Ovary (tissue), 9 donors: ENCODE measurements around the gene IGFBP6. TPM values are rescaled to one million over a fixed set of nuclear protein-coding genes. Genes with fewer than 3 reads are reported as not detected.

Source experiments
- DNase-seq, 5 donors: peaks; one replicate each; pipeline ENCODE4 v3.0.0-alpha.2; 2019 to 2020
- H3K27ac ChIP-seq, 2 donors: fragments of 200-600 bp; one replicate each; pipeline versions ENCODE4 v1.5.1 to v1.8.0; 2019 to 2022
- H3K27me3 ChIP-seq: fragments of 200-600 bp; one replicate; pipeline ENCODE4 v1.8.0; 2022
- H3K36me3 ChIP-seq: fragments of 200-600 bp; sonication (generic); one replicate; pipeline ENCODE4 v1.5.1; 2019
- H3K4me1 ChIP-seq: one replicate; pipeline ENCODE4 v1.8.1; 2013; ENCODE audit warnings: mild to moderate bottlenecking, moderate library complexity; ENCODE audit not compliant: insufficient read depth
- H3K4me3 ChIP-seq: fragments of 200-600 bp; sonication (generic); one replicate; pipeline ENCODE4 v1.5.1; 2017
- H3K9me3 ChIP-seq, 2 donors: fragments of 200-600 bp in 1 of 2; sonication (generic) in 1 of 2; one replicate each; pipeline versions ENCODE4 v1.5.1 to v1.8.1; 2013 to 2019; ENCODE audit warnings: mild to moderate bottlenecking in 1 of 2, moderate library complexity in 1 of 2
- CTCF ChIP-seq, 3 donors: fragments of 450-650 bp in 2 of 3; fragments of 200-600 bp in 1 of 3; IDR thresholded peaks; one replicate each; pipeline versions ENCODE4 v1.5.1 to v1.8.0; 2016 to 2022; ENCODE audit warnings: antibody characterized with exemption in 3 of 3, mild to moderate bottlenecking in 1 of 3
- EP300 ChIP-seq: sonication (generic); formaldehyde crosslinking; IDR thresholded peaks from one replicate; pipeline ENCODE4 v1.6.1; 2017; ENCODE audit warnings: antibody characterized with exemption
- POLR2A ChIP-seq: fragments of 450-650 bp; IDR thresholded peaks from one replicate; pipeline ENCODE4 v1.6.1; 2017; ENCODE audit warnings: antibody characterized with exemption, mild to moderate bottlenecking, moderate library complexity
- WGBS, 3 donors: extraction: QIAGEN DNeasy Blood & Tissue Kit in 1 of 3; methylation state at CpG; one replicate each; pipeline versions ENCODE4 v1.1.5 to v1.1.7; 2013 to 2017; 5-methylcytosine and 5-hydroxymethylcytosine counted together
- intact Hi-C, 4 donors: fragments of 100-400 bp; cut with DNase I; formaldehyde crosslinking; loops; one replicate each; pipeline versions ENCODE4 v1.11.0 to v1.15.1; 2022 to 2023
- polyA plus RNA-seq, 2 donors: library from polyadenylated mRNA; stranded (reverse); fragments of 200-250 nt in 1 of 2; fragments of 350-450 nt in 1 of 2; fragmentation: Illumina TruSeq in 1 of 2; extraction: RNeasy Lipid Tissue Mini Kit (QIAGEN cat#74804) in 1 of 2; gene quantifications; one replicate each; pipeline ENCODE4 v1.2.3, GENCODE V29; 2013 to 2014
- total RNA-seq, 7 donors: library from RNA; depleted of rRNA in 2 of 7; stranded (reverse); fragments of >200 nt in 2 of 7; fragmentation: NEBNext Ultra II Directional in 3 of 7; extraction: Animal tissue kit (Norgen Biotek cat#: 25700) in 3 of 7; gene quantifications; one replicate each; pipeline versions ENCODE4 v1.1.0 to v1.2.4, GENCODE V29; 2016 to 2023
- donor health status: DM: no; HTN: no; CAD: no; lungs with moderate emphysema.
- donor health status: DM: no; HTN: no; CAD: no.
- donor health status: Bipolar disorder and iron deficiency.
- donor health status: DM: yes; HTN: yes; CAD: no.
- donor health status: DM: no; HTN: no; CAD: no.
- donor health status: DM: yes; HTN: yes; CAD: no.

The IGFBP6 gene
- total and polyA plus RNA-seq, 9 donors, result 78.9 to 685 (median 171) TPM

DNA sequence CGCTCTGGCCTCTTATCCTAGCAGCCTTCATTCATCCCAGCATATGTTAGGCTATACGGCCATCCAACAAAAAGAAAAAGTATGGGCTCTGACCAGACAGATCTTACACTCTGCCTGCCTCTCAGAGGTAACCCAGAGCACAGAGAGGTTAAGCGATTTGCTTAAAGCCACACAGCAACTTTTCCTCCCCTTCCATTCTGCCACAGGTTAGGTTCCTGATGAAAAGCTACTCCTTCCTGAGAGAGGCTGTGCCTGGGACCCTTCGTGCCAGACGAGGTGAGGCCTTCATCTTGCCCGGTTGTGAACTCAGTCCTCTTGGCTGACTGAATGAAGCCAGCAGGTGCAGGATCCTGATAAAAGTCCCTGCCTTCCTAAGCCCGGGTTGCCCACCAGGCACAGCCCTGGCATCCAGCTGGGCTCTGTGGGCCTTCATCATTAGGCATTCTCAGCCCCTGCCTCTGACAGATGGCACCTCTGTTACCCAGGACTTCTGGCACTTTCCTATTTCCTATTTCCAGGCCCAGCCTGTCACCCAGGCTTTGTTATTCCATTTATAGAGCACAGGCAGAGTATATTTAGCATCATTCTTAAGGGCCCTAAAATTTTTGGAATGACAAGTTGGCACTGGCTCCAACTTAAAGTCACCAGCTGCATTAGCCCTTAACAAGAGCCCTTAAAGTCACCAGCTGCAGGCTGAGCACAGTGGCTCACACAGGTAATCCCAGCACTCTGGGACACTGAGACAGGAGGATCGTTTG, 18.6 kb downstream of the IGFBP6 start:
- no peak overlapping the region for H3K4me3 ChIP-seq
- intact Hi-C loops, result no loop called here
- no peaks in the 10 kb centered on the region for H3K4me1 ChIP-seq
- WGBS, 3 donors, result 84 to 89% (median 89%) methylated on average over 8 of the region's 8 CpGs
- H3K36me3 ChIP-seq, result no peaks in the 10 kb centered on the region
- no peak overlapping the region for H3K27ac ChIP-seq
- TF ChIP-seq CTCF (IDR thresholded peaks at IDR 0.05) (no peak), POLR2A (no peak), EP300 (no peak)
- H3K27me3 ChIP-seq, result no peaks in the 10 kb centered on the region
- no peak for DNase-seq
- no peaks in the 10 kb centered on the region for H3K9me3 ChIP-seq

DNA sequence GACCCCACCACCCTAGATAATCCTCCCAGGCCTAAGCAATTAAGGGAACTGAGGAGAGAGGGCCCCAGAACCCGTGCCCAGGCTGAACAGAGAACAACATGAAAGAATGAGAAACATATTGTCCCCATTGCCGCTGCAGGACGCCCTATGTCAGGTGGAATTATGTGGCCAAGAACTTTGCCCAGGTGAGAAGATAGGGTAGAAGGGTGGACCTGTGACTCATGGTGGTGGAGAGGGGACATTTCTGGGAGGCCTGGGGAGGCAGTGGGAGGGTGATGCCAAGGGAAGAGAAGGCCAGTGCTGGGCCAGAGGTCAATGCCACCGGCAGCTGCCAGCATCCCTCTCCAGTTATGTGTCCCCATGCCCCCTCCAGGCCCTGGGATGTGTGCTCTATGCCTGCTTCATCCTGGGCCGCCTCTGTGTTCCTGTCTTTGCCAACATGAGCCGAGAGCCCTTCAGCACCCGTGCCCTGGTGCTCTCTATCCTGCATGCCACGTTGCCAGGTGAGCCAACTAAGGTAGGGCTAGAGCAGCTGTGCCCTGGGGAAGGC, 21.4 kb downstream of the IGFBP6 start:
- 87 to 92% (median 88%) methylated on average over 8 of the region's 8 CpGs for WGBS, 3 donors
- no peak for TF ChIP-seq EP300
- no peak for TF ChIP-seq POLR2A
- TF ChIP-seq CTCF (IDR thresholded peaks at IDR 0.05), result no peak
- no peak overlapping the region for H3K27ac ChIP-seq
- intact Hi-C loops, result no loop called here
- H3K36me3 ChIP-seq, result no peaks in the 10 kb centered on the region
- no peaks in the 10 kb centered on the region for H3K9me3 ChIP-seq
- no peaks in the 10 kb centered on the region for H3K4me1 ChIP-seq
- H3K27me3 ChIP-seq, result no peaks in the 10 kb centered on the region
- no peak overlapping the region for H3K4me3 ChIP-seq
- no peak for DNase-seq

- Histone ChIP-seq H3K9me3 (no peaks in the 10 kb centered on the region), H3K27ac (no peak overlapping the region), H3K4me1 (no peaks in the 10 kb centered on the region), H3K27me3 (no peaks in the 10 kb centered on the region), H3K4me3 (no peak overlapping the region), H3K36me3 (no peaks in the 10 kb centered on the region)
- DNase-seq, result no peak
- TF ChIP-seq POLR2A, result no peak
- intact Hi-C loops, result no loop called here
- WGBS, 3 donors, result 74 to 77% (median 74%) methylated on average over 12 of the region's 12 CpGs
Measured at GRCh38 chr12:53120685-53121525, 23.4 kb downstream of the IGFBP6 start.

GRCh38 chr12:53122961-53123468, 25.5 kb downstream of the IGFBP6 start:
- 90 to 93% (median 91%) methylated on average over 4 to 10 of the region's 10 CpGs for WGBS, 3 donors
- H3K27ac ChIP-seq, result no peak overlapping the region
- H3K9me3 ChIP-seq, result no peaks in the 10 kb centered on the region
- H3K27me3 ChIP-seq, result no peaks in the 10 kb centered on the region
- no peaks in the 10 kb centered on the region for H3K4me1 ChIP-seq
- H3K4me3 ChIP-seq, result no peak overlapping the region
- no peak for TF ChIP-seq POLR2A
- no peak for TF ChIP-seq CTCF (IDR thresholded peaks at IDR 0.05)
- TF ChIP-seq EP300, result no peak
- H3K36me3 ChIP-seq, result no peaks in the 10 kb centered on the region
- DNase-seq, result no peak
- intact Hi-C loops, result no loop called here
